Measurements from ENCODE around the gene COL20A1.

DNA sequence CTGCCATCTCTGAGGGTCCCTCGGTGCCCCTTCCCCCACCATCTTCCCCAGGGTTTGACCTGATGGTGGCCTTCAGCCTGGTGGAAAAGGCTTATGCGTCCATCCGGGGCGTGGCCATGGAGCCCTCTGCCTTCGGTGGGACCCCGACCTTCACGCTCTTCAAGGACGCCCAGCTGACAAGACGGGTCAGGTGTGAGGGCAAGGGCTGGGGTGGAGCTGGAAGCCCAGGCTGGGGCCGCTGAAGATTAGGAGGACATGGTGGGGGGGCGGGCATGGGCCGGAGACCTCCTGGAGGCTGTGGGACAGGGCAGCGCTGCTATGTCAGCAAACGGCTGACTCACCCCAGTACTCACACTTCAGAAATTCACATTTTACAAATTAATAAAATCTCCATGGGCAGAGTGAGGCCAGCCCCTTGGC is 23.5 kb downstream of the COL20A1 start:
- TF ChIP-seq, protein P1, sequence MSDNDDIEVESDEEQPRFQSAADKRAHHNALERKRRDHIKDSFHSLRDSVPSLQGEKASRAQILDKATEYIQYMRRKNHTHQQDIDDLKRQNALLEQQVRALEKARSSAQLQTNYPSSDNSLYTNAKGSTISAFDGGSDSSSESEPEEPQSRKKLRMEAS (IDR thresholded peaks at IDR 0.05) = no peak
- TF ChIP-seq NR3C1 (IDR thresholded peaks at IDR 0.05) = no peak
- TF ChIP-seq, protein P2, sequence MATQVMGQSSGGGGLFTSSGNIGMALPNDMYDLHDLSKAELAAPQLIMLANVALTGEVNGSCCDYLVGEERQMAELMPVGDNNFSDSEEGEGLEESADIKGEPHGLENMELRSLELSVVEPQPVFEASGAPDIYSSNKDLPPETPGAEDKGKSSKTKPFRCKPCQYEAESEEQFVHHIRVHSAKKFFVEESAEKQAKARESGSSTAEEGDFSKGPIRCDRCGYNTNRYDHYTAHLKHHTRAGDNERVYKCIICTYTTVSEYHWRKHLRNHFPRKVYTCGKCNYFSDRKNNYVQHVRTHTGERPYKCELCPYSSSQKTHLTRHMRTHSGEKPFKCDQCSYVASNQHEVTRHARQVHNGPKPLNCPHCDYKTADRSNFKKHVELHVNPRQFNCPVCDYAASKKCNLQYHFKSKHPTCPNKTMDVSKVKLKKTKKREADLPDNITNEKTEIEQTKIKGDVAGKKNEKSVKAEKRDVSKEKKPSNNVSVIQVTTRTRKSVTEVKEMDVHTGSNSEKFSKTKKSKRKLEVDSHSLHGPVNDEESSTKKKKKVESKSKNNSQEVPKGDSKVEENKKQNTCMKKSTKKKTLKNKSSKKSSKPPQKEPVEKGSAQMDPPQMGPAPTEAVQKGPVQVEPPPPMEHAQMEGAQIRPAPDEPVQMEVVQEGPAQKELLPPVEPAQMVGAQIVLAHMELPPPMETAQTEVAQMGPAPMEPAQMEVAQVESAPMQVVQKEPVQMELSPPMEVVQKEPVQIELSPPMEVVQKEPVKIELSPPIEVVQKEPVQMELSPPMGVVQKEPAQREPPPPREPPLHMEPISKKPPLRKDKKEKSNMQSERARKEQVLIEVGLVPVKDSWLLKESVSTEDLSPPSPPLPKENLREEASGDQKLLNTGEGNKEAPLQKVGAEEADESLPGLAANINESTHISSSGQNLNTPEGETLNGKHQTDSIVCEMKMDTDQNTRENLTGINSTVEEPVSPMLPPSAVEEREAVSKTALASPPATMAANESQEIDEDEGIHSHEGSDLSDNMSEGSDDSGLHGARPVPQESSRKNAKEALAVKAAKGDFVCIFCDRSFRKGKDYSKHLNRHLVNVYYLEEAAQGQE (IDR thresholded peaks at IDR 0.05) = no peak
- no peak for TF ChIP-seq MAFK (IDR thresholded peaks at IDR 0.05; ENCODE audit: partially characterized antibody)
- no peak for TF ChIP-seq SMC3 (IDR thresholded peaks at IDR 0.05)
- TF ChIP-seq POLR2A (IDR thresholded peaks at IDR 0.05; ENCODE audit: low read length) = no peak
- TF ChIP-seq, protein P3, sequence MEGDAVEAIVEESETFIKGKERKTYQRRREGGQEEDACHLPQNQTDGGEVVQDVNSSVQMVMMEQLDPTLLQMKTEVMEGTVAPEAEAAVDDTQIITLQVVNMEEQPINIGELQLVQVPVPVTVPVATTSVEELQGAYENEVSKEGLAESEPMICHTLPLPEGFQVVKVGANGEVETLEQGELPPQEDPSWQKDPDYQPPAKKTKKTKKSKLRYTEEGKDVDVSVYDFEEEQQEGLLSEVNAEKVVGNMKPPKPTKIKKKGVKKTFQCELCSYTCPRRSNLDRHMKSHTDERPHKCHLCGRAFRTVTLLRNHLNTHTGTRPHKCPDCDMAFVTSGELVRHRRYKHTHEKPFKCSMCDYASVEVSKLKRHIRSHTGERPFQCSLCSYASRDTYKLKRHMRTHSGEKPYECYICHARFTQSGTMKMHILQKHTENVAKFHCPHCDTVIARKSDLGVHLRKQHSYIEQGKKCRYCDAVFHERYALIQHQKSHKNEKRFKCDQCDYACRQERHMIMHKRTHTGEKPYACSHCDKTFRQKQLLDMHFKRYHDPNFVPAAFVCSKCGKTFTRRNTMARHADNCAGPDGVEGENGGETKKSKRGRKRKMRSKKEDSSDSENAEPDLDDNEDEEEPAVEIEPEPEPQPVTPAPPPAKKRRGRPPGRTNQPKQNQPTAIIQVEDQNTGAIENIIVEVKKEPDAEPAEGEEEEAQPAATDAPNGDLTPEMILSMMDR (IDR thresholded peaks at IDR 0.05) = no peak
- no peak for TF ChIP-seq SREBF2 (IDR thresholded peaks at IDR 0.05)

All from A549 (cell line).